ENCODE data around the gene EXOSC10.
A peak's percentile ranks its signal among the peaks of the same experiment; 100 is the strongest.

EXOSC10 gene

DNA sequence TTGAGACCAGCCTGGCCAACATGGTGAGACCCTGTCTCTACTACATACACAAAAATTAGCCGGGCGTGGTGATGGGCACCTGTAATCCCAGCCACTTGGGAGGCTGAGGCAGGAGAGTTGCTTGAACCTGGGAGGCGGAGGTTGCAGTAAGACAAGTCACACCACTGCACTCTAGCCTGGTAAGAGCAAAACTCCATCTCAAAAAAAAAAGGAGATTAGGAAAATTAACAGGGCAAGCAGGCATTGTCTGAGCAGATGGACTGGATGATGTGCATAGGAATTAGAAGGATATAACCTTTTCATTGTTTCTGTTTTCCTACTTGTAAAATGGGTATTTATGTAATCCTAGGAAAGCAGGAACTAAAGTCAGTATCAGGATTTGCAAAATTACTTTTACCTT is 71.7 kb downstream of the EXOSC10 start:
- DNase-seq (ENCODE audit: low read depth): no peak
- TF ChIP-seq, protein P1, sequence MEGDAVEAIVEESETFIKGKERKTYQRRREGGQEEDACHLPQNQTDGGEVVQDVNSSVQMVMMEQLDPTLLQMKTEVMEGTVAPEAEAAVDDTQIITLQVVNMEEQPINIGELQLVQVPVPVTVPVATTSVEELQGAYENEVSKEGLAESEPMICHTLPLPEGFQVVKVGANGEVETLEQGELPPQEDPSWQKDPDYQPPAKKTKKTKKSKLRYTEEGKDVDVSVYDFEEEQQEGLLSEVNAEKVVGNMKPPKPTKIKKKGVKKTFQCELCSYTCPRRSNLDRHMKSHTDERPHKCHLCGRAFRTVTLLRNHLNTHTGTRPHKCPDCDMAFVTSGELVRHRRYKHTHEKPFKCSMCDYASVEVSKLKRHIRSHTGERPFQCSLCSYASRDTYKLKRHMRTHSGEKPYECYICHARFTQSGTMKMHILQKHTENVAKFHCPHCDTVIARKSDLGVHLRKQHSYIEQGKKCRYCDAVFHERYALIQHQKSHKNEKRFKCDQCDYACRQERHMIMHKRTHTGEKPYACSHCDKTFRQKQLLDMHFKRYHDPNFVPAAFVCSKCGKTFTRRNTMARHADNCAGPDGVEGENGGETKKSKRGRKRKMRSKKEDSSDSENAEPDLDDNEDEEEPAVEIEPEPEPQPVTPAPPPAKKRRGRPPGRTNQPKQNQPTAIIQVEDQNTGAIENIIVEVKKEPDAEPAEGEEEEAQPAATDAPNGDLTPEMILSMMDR (conservative IDR thresholded peaks at IDR 0.05; ENCODE audit: low read length): no peak
- H3K4me3 ChIP-seq (ENCODE audit: low read length): no peak overlapping the region

DNA sequence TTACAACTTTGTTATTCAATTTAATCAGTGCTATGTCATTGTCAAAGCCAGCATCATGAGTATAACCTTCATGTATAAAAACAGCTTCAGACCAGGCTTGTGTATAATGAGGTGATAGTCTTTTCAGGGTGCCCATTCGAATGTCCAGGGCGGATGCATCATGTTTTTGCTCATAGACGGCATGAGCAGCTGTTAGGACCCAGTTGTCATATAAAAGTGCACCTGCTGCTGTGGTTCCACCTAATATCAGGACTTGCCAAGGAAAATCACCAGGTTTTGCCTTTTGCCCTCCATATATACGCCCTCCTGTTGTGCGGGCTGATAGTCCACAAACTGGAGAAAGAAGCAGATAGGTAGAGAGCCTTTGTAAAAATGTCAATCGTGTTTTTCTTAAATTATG is 72.4 kb downstream of the EXOSC10 start:
- no peak for DNase-seq (ENCODE audit: low read depth)
- H3K4me3 ChIP-seq (ENCODE audit: low read length): no peak overlapping the region
- TF ChIP-seq, protein P1 (conservative IDR thresholded peaks at IDR 0.05; ENCODE audit: low read length): no peak

DNA sequence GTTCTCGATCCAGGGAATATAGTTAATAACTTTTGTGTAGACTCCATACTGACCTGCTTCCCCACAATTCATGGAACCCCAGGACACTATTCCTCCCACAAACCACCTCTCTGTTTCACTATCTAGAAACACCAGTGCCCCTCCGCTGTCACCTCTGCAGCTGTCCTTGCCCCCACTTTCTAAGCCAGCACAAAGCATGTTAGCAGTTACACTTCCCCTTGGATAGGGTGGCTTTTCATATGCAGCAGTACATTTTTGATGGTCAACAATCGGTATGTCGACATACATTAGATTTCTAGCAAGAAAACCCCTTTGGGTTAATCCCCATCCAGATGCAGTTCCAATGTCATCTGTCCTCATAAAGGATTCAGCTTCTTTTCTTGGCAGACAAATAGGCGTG is 72.8 kb downstream of the EXOSC10 start:
- TF ChIP-seq, protein P1 (conservative IDR thresholded peaks at IDR 0.05; ENCODE audit: low read length): no peak

DNA sequence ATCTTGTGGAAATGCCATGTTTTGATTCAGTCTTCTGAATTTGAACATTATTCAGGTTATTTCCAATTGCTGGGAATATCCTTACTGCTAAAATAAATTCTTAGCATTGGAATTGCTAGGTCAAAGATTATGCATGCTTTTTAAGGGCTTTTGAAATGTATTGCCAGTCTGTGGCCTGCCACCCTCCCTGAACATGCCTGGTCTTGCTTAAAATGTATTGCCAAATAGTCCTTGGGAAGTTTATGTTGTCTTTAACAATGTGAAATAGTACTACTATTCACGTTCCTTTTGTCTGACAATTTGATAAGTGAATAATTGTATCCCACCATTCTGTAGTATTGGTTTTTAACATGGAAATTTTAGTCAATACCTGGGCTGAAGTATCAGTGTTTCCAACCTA is 73.6 kb downstream of the EXOSC10 start:
- TF ChIP-seq, protein P1 (conservative IDR thresholded peaks at IDR 0.05; ENCODE audit: low read length): no peak
- no peak overlapping the region for H3K4me3 ChIP-seq (ENCODE audit: low read length)
- DNase-seq (ENCODE audit: low read depth): peak; percentile 20

More for the DNA sequence above, 72.8 kb downstream of the EXOSC10 start:
- DNase-seq (ENCODE audit: low read depth): no peak
- H3K4me3 ChIP-seq (ENCODE audit: low read length): no peak overlapping the region

DNA sequence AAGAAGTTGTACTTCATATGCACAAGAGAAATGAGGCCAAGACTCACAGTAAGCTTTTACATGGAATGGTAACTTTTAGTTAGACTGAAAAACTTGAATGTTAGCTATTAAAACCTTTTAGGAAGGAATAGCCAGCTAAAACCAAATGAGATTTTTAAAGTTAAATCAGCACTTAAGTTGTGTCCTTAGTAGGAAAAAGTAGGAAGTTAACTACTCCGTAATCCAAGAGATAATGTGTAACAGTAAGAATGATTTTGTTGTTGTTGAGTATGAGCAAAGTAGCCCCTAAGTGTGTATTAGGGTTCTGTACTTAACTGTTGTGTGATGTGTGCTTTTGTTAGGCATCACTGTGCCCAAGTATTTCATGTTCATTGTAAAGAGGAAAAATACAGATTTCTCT is 74.1 kb downstream of the EXOSC10 start:
- TF ChIP-seq, protein P1 (conservative IDR thresholded peaks at IDR 0.05; ENCODE audit: low read length): no peak
- DNase-seq (ENCODE audit: low read depth): no peak
- no peak overlapping the region for H3K4me3 ChIP-seq (ENCODE audit: low read length)

DNA sequence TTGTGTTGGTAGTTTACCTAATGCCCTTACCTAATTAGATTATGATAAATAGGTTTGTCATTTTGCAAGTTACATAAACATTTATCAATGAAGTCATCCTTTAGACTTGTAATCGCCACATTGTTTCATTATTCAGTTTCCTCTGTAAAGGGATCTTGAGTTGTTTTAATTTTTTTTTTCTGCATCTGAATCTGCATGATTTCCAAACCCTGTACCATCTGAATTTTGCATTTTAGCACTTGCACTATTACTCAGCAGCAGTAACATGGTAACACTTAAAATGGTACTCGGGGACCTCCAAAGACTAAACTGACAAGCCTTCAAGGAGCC is 74.8 kb downstream of the EXOSC10 start:
- H3K4me3 ChIP-seq (ENCODE audit: low read length): no peak overlapping the region
- no peak for DNase-seq (ENCODE audit: low read depth)
- TF ChIP-seq, protein P1 (conservative IDR thresholded peaks at IDR 0.05; ENCODE audit: low read length): no peak

DNA sequence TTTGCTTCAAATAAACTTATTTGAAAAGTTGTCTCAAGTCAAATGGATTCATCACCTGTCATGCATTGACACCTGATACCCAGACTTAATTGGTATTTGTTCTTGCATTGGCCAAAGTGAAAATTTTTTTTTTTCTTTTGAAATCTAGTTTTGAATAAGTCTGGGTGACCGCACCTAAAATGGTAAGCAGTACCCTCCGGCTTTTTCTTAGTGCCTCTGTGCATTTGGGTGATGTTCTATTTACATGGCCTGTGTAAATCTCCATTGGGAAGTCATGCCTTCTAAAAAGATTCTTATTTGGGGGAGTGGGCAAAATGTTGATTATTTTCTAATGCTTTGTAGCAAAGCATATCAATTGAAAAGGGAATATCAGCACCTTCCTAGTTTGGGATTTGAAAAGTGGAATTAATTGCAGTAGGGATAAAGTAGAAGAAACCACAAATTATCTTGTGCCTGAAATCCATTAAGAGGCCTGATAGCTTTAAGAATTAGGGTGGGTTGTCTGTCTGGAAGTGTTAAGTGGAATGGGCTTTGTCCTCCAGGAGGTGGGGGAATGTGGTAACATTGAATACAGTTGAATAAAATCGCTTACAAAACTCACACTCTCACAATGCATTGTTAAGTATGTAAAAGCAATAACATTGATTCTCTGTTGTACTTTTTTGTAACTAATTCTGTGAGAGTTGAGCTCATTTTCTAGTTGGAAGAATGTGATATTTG is 75.4 kb downstream of the EXOSC10 start:
- no peak for DNase-seq (ENCODE audit: low read depth)
- TF ChIP-seq, protein P1 (conservative IDR thresholded peaks at IDR 0.05; ENCODE audit: low read length): no peak
- no peak overlapping the region for H3K4me3 ChIP-seq (ENCODE audit: low read length)
